Transverse colon (tissue), 4 donors: ENCODE results near the gene HS3ST4. TPM values are rescaled to one million over a fixed set of nuclear protein-coding genes. Genes with fewer than 3 reads are reported as not detected.

Source experiments
- DNase-seq: peaks from one replicate; pipeline ENCODE4 v3.0.0-alpha.2; 2019
- H3K27ac ChIP-seq, 4 donors: fragments of 200-600 bp; sonication (generic); 2 replicates each; pipeline ENCODE4 v1.5.1; 2016 to 2018; ENCODE audit warnings: inconsistent platforms in 4 of 4
- H3K27me3 ChIP-seq: fragments of 200-600 bp; sonication (generic); 2 replicates; pipeline ENCODE4 v1.5.1; 2017; ENCODE audit warnings: inconsistent platforms
- H3K36me3 ChIP-seq, 4 donors: fragments of 200-600 bp; sonication (generic); 2 replicates each; pipeline ENCODE4 v1.5.1; 2017 to 2019; ENCODE audit warnings: inconsistent platforms in 4 of 4
- H3K4me1 ChIP-seq, 4 donors: fragments of 200-600 bp; sonication (generic); 2 replicates each; pipeline ENCODE4 v1.5.1; 2017 to 2020; ENCODE audit warnings: inconsistent platforms in 4 of 4
- H3K4me3 ChIP-seq, 4 donors: fragments of 200-600 bp; sonication (generic); 1 replicate in 1 of 4; 2 replicates in 3 of 4; pipeline versions ENCODE4 v1.5.1 to v1.6.1; 2017 to 2019; ENCODE audit warnings: inconsistent platforms in 4 of 4
- H3K9me3 ChIP-seq, 2 donors: fragments of 200-600 bp; sonication (generic); 2 replicates each; pipeline ENCODE4 v1.5.1; 2017 to 2019; ENCODE audit warnings: inconsistent platforms in 2 of 2
- EP300 ChIP-seq: sonication (generic); formaldehyde crosslinking; IDR thresholded peaks from one replicate; pipeline ENCODE4 v1.6.1; 2017; ENCODE audit warnings: antibody characterized with exemption, low read depth
- POLR2A ChIP-seq: fragments of 450-650 bp; IDR thresholded peaks from one replicate; pipeline ENCODE4 v1.6.1; 2016; ENCODE audit warnings: antibody characterized with exemption, mild to moderate bottlenecking, moderate library complexity
- POLR2AphosphoS5 ChIP-seq, 3 donors: sonication (generic); formaldehyde crosslinking; IDR thresholded peaks; one replicate each; pipeline ENCODE4 v1.6.1; 2016; ENCODE audit warnings: antibody characterized with exemption in 3 of 3
- WGBS, 2 donors: methylation state at CpG; one replicate each; pipeline ENCODE4 v1.1.5; 2018; ENCODE audit warnings: low coverage in 1 of 2; 5-methylcytosine and 5-hydroxymethylcytosine counted together
- in situ Hi-C, 4 donors: fragments of 200-750 bp; cut with MboI; loops; one replicate each; pipeline versions ENCODE4 v1.15.0 to v1.15.1; 2017; ENCODE audit warnings: low sequenced_read_pairs in 3 of 4, low pct_ligation_motif_present in 1 of 4, low pct_unique_long_range_greater_than_20kb in 1 of 4
- intact Hi-C: fragments of 100-400 bp; cut with DNase I; formaldehyde crosslinking; loops from one replicate; pipeline ENCODE4 v1.15.1; 2023; ENCODE audit warnings: low total_unique reads
- total RNA-seq, 4 donors: library from RNA; depleted of rRNA; stranded (reverse); fragments of >200 nt; gene quantifications; one replicate each; pipeline ENCODE4 v1.1.0, GENCODE V29; 2016
- TF ChIP-seq, protein P1 (sequence below), 5 experiments: fragments of 200-600 bp in 3 of 5; fragments of 450-650 bp in 2 of 5; sonication (generic) in 3 of 5; IDR thresholded peaks; 1 replicate in 2 of 5; 2 replicates in 3 of 5; pipeline ENCODE4 v1.5.1; 2016 to 2017; ENCODE audit warnings: antibody characterized with exemption in 5 of 5, inconsistent platforms in 3 of 5, mild to moderate bottlenecking in 2 of 5, moderate library complexity in 1 of 5

Gene HS3ST4
- total RNA-seq, 4 donors from 2014 or later = not detected

GRCh38 chr16:25827709-25828108 lies 135.9 kb downstream of the HS3ST4 start:
- H3K4me3 ChIP-seq = no peak overlapping the region

DNA sequence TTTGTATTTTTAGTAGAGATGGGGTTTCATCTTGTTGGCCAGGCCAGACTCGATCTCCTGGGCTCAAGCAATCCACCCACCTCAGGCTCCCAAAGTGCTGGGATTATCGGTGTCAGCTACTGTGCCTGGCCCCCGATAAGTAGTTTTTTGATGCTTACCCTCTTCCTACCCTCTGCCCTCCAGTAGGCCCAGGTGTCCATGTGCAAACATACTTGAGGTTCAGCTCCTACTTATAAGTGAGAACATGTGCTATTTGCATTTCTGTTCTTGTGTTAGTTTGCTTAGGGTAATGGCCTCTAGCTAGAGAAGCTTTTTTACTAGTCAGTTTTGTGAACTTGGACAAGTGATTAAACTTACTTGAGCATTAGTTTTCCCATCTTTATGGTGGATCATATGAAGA lies 136.8 kb downstream of the HS3ST4 start:
- in situ Hi-C loops (loop anchor here in 3 of 4 donors (25.0 kb wide), 1 partner anchor 1284 kb away; no protein-coding TSS in a partner anchor), intact Hi-C loops (no loop called here)
- H3K4me1 ChIP-seq = no peaks in the 10 kb centered on the region
- no peaks in the 10 kb centered on the region for H3K27me3 ChIP-seq
- no peak overlapping the region for H3K4me3 ChIP-seq
- WGBS, 2 donors = 87 to 100% methylated on average over 1 to 3 of the region's 3 CpGs
- DNase-seq = no peak
- H3K9me3 ChIP-seq = no peaks in the 10 kb centered on the region
- TF ChIP-seq EP300 = no peak
- TF ChIP-seq POLR2AphosphoS5 (IDR thresholded peaks at IDR 0.05) = no peak
- H3K36me3 ChIP-seq = no peaks in the 10 kb centered on the region
- no peak overlapping the region for H3K27ac ChIP-seq

More at GRCh38 chr16:25827709-25828108, 135.9 kb downstream of the HS3ST4 start:
- H3K27ac ChIP-seq = no peak overlapping the region
- no peaks in the 10 kb centered on the region for H3K9me3 ChIP-seq
- WGBS, 2 donors = 54 to 58% methylated on average over 2 of the region's 2 CpGs
- no peaks in the 10 kb centered on the region for H3K36me3 ChIP-seq
- TF ChIP-seq POLR2AphosphoS5 (IDR thresholded peaks at IDR 0.05) = no peak
- TF ChIP-seq, protein P1, sequence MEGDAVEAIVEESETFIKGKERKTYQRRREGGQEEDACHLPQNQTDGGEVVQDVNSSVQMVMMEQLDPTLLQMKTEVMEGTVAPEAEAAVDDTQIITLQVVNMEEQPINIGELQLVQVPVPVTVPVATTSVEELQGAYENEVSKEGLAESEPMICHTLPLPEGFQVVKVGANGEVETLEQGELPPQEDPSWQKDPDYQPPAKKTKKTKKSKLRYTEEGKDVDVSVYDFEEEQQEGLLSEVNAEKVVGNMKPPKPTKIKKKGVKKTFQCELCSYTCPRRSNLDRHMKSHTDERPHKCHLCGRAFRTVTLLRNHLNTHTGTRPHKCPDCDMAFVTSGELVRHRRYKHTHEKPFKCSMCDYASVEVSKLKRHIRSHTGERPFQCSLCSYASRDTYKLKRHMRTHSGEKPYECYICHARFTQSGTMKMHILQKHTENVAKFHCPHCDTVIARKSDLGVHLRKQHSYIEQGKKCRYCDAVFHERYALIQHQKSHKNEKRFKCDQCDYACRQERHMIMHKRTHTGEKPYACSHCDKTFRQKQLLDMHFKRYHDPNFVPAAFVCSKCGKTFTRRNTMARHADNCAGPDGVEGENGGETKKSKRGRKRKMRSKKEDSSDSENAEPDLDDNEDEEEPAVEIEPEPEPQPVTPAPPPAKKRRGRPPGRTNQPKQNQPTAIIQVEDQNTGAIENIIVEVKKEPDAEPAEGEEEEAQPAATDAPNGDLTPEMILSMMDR (IDR thresholded peaks at IDR 0.05) = no peak
- DNase-seq = no peak
- no peaks in the 10 kb centered on the region for H3K4me1 ChIP-seq
- intact Hi-C loops (no loop called here), in situ Hi-C loops (loop anchor here in 3 of 4 donors (25.0 kb wide), 1 partner anchor 1285 kb away; no protein-coding TSS in a partner anchor)
- H3K27me3 ChIP-seq = no peaks in the 10 kb centered on the region

- Histone ChIP-seq H3K27me3 (no peaks in the 10 kb centered on the region), H3K27ac (no peak overlapping the region), H3K4me1 (no peaks in the 10 kb centered on the region), H3K36me3 (no peaks in the 10 kb centered on the region), H3K9me3 (no peaks in the 10 kb centered on the region), H3K4me3 (no peak overlapping the region)
- no peak for DNase-seq
- TF ChIP-seq, protein P1 (IDR thresholded peaks at IDR 0.05) = no peak
- TF ChIP-seq POLR2AphosphoS5 (IDR thresholded peaks at IDR 0.05) (no peak), POLR2A (no peak), EP300 (no peak)
- 71 to 74% methylated on average over 3 to 4 of the region's 4 CpGs for WGBS, 2 donors
- in situ Hi-C loops = loop anchor here in 3 of 4 donors (25.0 kb wide), 1 partner anchor 1280 kb away; no protein-coding TSS in a partner anchor
- intact Hi-C loops = no loop called here
Observed at GRCh38 chr16:25832291-25832690, 140.5 kb downstream of the HS3ST4 start.

- no peaks in the 10 kb centered on the region for H3K36me3 ChIP-seq
- H3K4me1 ChIP-seq = peaks cover 0 to 6% (median 3%) of the 10 kb centered on the region in 4 donors
- DNase-seq = no peak
- TF ChIP-seq EP300 = no peak
- TF ChIP-seq, protein P1 (IDR thresholded peaks at IDR 0.05) = no peak
- TF ChIP-seq POLR2AphosphoS5 (IDR thresholded peaks at IDR 0.05) = no peak
- no peak for TF ChIP-seq POLR2A
- no peaks in the 10 kb centered on the region for H3K27me3 ChIP-seq
- no peaks in the 10 kb centered on the region for H3K9me3 ChIP-seq
- H3K4me3 ChIP-seq = no peak overlapping the region
- intact Hi-C loops = no loop called here
- WGBS, 2 donors = 57 to 58% methylated on average over 1 of the region's 1 CpG
- no peak overlapping the region for H3K27ac ChIP-seq
- in situ Hi-C loops = loop anchor here in 3 of 4 donors (25.0 kb wide), 1 partner anchor 1278 kb away; no protein-coding TSS in a partner anchor
Observed at GRCh38 chr16:25834101-25834500, 142.3 kb downstream of the HS3ST4 start.

DNA sequence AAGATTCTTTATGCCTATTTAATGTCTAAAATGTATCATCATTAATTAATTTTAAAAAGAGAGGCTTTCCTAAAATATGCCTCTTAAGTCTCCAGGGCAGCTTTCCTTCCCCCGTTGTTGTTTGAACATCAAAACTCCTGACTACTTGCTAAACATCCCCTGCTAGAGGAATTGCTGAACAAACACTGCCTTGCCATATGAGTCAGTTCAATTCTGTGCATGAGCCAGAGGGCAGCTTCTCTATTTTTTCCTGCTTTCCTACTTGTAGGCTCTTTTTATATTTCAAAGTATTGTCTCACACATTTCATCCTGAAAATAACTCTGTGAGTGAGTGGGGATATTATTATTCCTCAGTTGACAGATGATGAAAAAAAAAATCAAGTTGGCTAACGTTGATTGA lies 143.4 kb downstream of the HS3ST4 start:
- in situ Hi-C loops (loop anchor here in 3 of 4 donors (25.0 kb wide), 1 partner anchor 1277 kb away; no protein-coding TSS in a partner anchor), intact Hi-C loops (no loop called here)
- no peak for DNase-seq
- Histone ChIP-seq H3K36me3 (no peaks in the 10 kb centered on the region), H3K4me1 (peaks cover 0 to 6% (median 3%) of the 10 kb centered on the region in 4 donors), H3K9me3 (no peaks in the 10 kb centered on the region), H3K27ac (no peak overlapping the region), H3K27me3 (no peaks in the 10 kb centered on the region), H3K4me3 (no peak overlapping the region)
- WGBS, 2 donors = 21 to 57% methylated on average over 2 of the region's 2 CpGs
- TF ChIP-seq, protein P1 (IDR thresholded peaks at IDR 0.05) = no peak
- TF ChIP-seq POLR2A (no peak), POLR2AphosphoS5 (IDR thresholded peaks at IDR 0.05) (no peak), EP300 (no peak)
